HG03135 (cell line): Measurements from ENCODE around the gene SEMA4D.
"Not testable (repeated sequence)": the region's sequence is repeated elsewhere in the genome, so short reads cannot be mapped to it uniquely, and the experiment has no call there.

ENCODE experiments used
- ATAC-seq: cut with Tn5 transposase; IDR thresholded peaks from one replicate; pipeline ENCODE4 v1.9.1; 2021; ENCODE audit warnings: mild to moderate bottlenecking, moderate library complexity; ENCODE audit not compliant: unreplicated experiment

SEMA4D gene

DNA sequence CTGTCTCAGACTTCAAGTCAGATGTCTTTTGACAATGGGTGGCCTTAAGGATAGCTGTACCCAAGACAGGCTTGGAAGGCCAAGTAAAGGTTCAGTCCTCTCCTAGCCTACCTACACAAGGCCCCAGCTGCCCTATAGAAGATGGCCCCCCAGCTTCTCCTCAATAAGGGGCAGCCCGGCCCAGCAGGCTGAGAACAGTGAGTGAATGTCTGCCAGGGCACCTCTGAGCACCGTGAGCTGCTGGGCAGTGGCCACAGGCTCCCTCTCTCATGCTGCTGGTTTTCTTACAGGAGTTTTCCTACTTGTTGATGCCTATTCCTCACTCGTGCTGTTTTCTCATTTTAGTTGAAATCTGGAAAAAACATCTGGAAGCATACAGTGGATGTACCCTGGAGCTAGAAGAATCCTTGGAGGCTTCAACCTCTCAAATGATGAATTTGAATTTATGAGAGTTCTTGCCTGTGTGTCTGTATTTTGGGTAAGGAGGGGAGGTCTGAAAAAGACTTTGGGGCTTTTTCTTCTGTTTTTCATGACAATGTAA is 139.5 kb downstream of the SEMA4D start:
- ATAC-seq, result no peak

DNA sequence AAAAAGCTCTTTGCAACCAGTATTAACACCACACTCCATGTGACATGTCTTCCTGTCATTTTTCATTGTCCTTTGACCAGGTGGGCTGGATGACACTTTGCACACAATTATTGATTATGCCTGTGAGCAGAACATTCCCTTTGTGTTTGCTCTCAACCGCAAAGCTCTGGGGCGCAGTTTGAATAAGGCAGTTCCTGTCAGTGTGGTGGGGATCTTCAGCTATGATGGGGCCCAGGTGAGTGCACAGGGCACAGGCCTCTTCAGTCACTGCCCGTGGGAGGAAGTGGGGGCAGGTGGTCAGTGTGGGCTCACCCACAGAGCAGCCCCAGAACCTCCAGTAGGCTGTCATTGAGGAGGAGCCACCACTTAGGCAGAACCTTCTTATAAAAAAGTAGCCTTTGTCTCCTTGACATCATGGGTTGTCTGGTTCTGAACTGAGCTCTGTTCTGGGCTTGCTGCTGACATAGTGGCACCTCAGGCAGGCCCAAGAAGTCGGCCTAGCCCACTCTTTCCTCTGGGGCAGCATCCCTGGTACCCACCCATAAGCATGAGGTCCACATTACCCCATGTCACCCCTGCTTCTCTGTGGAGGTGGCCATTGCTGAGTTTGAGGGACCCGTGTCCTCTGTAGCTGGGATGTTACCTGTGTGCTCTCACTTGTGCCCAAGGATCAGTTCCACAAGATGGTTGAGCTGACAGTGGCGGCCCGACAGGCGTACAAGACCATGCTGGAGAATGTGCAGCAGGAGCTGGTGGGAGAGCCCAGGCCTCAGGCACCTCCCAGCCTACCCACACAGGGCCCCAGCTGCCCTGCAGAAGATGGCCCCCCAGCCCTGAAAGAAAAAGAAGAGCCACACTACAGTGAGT is 140.3 kb downstream of the SEMA4D start:
- no peak for ATAC-seq

DNA sequence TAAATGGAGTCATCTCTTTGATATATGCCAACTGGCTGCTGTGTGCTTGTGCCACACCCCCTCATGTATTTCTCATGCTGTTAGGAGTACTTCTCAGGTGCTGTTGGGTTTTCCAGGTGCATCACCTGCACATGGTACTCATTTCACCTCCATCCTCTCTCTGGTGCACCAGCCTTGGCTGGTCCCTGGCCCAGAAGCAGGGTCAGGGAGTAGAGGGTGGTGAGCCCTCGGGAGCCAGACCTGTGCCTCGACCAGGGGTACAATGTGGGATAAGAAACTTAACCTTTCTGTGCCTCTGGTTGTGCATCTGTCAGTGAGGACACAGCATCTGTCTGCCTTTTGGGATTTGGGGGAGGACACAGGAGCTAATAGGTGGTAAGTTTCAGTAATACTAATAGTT is 141.1 kb downstream of the SEMA4D start:
- no peak for ATAC-seq

GRCh38 chr9:89354471-89354870 is 143.4 kb downstream of the SEMA4D start:
- no peak for ATAC-seq

DNA sequence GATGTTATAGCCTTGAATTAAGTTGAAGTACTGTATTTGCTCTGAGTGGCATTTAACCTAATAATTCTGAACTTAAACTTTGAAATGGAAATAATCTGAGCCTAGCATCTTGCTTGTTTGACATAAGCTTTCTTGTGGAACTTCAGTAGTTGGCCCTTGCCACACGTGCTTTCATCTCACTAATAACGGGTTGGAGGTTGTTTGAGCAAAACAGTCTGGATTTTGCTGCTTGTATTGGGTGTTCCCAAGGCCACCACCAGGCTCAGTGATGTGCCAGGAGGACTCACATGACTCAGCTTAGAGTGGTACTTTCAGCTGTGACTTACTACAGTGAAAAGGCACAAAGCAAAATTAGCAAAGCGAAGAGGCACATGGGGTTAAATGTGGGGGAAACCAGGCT is 143.9 kb downstream of the SEMA4D start:
- no peak for ATAC-seq

DNA sequence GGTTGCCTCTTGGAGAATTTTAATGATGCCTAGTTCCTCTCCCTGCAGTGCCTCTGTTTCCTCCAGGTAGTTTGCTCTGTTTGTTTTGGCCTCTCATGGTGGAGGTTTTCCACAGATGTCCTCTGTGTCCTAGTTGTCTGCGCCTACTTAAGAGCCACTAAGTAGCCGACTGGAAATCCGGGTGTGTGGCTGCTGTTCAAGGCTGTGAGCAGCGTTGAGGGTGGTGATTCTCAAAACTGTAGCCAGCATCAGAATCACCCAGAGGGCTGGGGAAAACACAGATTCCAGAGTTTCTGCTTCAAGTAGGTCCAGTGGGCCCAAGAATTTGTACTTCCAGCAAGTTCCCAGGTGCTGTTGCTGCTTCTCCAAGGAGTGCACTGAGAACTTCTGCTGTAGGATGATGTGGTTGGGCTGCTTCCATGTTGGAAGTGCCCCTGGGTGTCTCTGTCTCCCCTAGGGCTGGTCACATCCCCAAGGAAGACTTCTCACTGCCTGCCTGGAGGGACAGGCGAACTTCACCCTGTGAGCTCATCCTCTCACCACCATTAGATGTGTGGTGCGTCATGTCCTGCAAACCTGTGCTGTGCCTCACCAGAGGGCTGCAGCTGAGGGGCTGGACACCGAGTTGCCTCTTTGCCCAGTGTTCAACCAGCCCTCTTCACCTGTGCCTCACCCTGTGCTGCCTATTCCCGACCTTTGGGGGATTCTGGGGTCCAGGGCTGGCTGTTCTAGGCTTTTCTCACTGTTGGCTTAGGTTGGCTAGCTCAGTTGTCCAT is 144.9 kb downstream of the SEMA4D start:
- no peak for ATAC-seq

- no peak for ATAC-seq
Measured at GRCh38 chr9:89352451-89352850, 145.5 kb downstream of the SEMA4D start.

GRCh38 chr9:89351584-89352300 is 146.2 kb downstream of the SEMA4D start:
- no peak for ATAC-seq

DNA sequence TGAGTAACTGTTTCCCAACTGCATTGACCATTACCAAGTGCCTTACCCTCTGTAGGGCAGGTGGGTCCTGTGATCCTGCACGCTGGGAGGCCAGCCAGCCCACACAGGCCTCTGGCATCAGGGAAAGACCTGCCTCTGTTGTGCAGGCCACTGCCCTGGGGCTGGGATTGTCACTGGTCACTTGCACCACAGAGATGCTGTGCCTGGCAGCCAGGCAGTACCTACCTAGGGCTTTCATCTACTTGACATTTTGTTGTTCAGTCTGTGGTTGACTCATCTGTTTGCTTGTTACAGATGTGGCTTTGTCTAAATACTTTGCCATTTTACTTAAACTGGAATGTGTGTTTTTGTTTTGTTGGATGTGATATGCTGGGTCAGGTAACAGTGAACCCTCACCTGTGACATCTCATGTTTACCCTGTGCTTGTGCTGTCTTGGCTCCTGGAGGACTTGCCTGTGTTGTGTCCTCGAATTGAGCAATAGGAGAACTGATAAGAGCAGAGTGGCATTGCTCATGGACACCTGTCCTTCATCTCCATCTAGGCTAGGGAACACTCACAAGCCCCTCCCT is 146.8 kb downstream of the SEMA4D start:
- no peak for ATAC-seq

GRCh38 chr9:89349607-89350006 is 148.3 kb downstream of the SEMA4D start:
- no peak for ATAC-seq

GRCh38 chr9:89347651-89348050 is 150.3 kb downstream of the SEMA4D start:
- ATAC-seq, result no peak

DNA sequence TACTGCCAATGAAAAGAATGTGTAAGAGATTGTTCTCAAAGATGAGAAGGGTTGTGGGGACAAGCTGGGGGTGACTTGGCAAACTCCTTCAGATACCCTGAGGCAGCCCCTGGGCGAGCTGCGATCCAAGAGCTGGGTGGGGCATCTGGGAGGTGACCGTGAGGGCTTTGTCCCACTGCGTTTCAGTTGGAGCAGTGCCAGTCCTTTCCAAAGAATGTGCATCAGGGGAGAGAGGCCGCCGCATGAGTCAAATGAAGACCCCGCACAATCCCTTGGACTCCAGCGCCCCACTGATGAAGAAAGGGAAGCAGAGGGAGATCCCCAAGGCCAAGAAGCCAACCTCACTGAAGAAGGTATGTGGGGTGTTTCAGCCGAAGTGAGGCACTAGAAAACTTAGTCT is 151.2 kb downstream of the SEMA4D start:
- ATAC-seq, result no peak

DNA sequence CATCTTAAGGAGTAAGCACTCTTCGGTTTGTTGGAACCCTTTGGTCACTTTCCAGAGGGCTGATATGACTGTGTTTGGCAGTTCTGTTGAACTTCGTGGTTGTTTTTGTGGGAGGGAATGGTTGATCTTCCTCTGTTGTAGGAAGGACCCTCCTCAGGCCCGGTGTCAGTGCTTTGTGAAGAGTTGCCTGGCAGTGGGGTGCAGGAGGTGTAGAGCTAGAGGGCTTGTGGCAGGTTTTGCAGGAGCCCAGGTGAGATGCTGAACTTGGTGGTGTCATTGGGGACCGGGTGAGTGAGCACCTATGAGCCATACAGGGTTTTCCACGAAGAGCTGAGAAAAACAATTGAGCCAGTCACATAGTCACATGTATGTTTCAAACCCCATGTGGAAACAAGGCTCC is 152.4 kb downstream of the SEMA4D start:
- ATAC-seq, result no peak

- ATAC-seq, result not testable (repeated sequence)
Measured at GRCh38 chr9:89343812-89344211, 154.1 kb downstream of the SEMA4D start.

DNA sequence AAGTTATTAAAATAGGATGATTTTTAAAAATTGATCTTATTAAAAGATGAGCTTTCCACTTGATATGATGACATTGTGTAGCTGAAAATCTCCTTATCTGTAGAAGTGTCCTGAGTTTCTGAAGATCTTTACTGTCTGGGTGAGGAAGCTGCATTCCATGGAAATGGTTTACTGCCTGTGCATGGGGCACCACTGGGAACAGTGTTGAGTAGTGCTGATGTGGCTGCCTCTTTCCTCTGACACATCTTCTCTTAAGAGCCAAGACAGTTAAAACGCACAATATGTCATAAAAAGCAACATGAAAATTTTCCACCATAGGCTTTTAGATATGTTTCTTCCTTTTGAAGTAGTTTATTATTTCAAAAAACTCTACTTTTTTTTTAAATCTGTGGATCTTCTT is 155.0 kb downstream of the SEMA4D start:
- ATAC-seq, result no peak

- no peak for ATAC-seq
Measured at GRCh38 chr9:89342213-89342612, 155.7 kb downstream of the SEMA4D start.

DNA sequence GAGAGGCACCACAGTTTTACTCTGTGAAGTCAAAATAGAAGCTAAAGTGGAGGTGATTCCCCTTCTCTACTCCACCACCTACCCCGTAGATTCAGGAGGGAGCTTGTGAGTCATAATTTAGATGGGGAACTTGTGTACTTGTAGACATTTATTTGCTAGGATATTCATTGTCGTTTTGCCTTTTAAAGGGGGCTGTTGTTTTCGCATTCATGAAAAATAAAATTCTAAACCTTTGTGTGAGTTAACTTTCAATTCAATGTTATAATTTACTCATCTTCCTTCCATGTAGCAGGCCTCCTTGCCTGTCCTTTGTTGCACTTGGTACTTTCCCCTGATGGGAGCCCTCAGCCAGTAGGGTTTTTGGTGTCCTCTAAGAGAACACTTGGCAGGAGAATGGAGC is 157.6 kb downstream of the SEMA4D start:
- ATAC-seq, result no peak

DNA sequence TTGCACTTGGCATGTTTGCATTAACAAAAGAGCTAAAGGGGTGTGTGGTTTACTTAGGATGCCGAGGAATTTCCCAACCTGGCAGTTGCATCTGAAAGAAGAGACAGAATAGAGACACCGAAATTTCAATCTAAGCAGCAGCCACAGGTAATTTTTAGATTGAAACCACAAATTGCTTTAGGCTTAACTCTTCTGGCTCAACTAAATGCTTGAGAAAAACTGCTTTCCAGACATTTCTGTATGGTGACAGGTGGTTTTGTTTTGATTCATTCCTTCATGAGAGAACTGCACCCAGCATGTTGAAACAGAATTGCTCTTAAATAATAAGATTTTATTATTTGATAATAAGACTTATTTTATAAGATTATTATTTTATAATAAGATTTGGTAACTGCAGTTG is 158.1 kb downstream of the SEMA4D start:
- no peak for ATAC-seq

GRCh38 chr9:89330513-89330912 is 167.4 kb downstream of the SEMA4D start:
- ATAC-seq, result no peak

DNA sequence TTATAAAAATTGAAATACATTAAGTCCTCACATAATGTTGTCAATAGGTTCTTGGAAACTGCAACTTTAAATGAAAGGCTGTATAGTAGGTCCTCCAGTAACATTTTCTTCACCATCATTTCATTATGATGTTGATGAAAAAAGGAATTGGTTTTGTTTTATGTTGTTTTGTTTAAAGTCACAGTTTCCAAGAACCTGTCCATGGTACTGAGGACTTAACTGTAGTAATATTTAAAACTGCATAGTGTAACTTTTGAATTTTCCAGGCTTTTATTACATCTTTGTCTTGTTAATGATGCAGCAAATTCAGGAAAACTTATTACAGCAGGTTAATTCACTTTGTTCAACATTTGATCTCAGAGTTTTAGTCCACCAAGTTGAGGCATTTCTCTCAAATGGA is 168.0 kb downstream of the SEMA4D start:
- ATAC-seq, result no peak

DNA sequence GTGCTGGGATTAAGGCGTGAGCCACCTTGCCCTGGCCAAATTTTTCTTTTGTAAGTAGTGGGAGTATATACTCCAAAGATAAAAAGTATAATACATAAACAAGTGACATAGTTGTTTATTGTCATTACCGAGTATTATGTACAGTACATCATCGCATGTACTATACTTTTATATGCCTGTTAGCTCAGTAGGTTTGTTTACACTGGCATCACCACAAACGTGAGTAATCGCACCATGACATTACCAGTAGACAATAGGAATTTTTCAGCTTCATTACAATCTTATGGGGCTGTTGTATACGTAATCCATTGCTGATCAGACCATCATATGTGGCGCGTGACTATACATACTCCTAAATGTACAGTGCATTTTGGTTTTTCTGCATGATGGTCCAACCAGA is 169.8 kb downstream of the SEMA4D start:
- no peak for ATAC-seq
